Activated gamma-delta T cell treated with Interleukin-2 at 50 U/mL for 16 hours (primary cell): ENCODE results near the gene ACTR1A.

Source experiments
- DNase-seq: peaks from one replicate; pipeline ENCODE4 v3.0.0-alpha.2; 2020

ACTR1A gene

GRCh38 chr10:102452672-102453340, 49.7 kb downstream of the ACTR1A start:
- DNase-seq = no peak

- no peak for DNase-seq
These were observed 51.2 kb downstream of the ACTR1A start, which contains the start of gene C10orf95 for GRCh38 chr10:102451105-102451969. TSS of gene C10orf95 (minus strand) at chr10:102451543. CDS start at chr10:102451093, 450 bp downstream.

- peak; percentile 86 for DNase-seq
These were observed 52.0 kb downstream of the ACTR1A start for GRCh38 chr10:102450374-102451104.

GRCh38 chr10:102450124-102450373, 52.5 kb downstream of the ACTR1A start:
- no peak for DNase-seq

- peak; percentile 86 for DNase-seq
These were observed 53.0 kb downstream of the ACTR1A start for GRCh38 chr10:102449321-102450123.

- no peak for DNase-seq
These were observed 57.7 kb downstream of the ACTR1A start for GRCh38 chr10:102444851-102445250.

GRCh38 chr10:102438374-102438773, 64.1 kb downstream of the ACTR1A start:
- DNase-seq = no peak

GRCh38 chr10:102437515-102437914, 65.0 kb downstream of the ACTR1A start:
- no peak for DNase-seq

- no peak for DNase-seq
These were observed 66.2 kb downstream of the ACTR1A start for GRCh38 chr10:102436312-102436711.

GRCh38 chr10:102435529-102436233, 66.8 kb downstream of the ACTR1A start:
- DNase-seq = peak; percentile 23

- DNase-seq = no peak
These were observed 67.4 kb downstream of the ACTR1A start for GRCh38 chr10:102435133-102435497.

- no peak for DNase-seq
These were observed 67.9 kb downstream of the ACTR1A start for GRCh38 chr10:102434394-102435132.

GRCh38 chr10:102433619-102434046, 68.9 kb downstream of the ACTR1A start:
- DNase-seq = no peak

- DNase-seq = peak; percentile 95
These were observed 70.2 kb downstream of the ACTR1A start, which contains the start of gene CUEDC2 for GRCh38 chr10:102432162-102432950. TSS of gene CUEDC2 (minus strand) at chr10:102432574. CDS start at chr10:102425188, 7,386 bp downstream.

- no peak for DNase-seq
These were observed 70.9 kb downstream of the ACTR1A start for GRCh38 chr10:102431452-102432124.

- DNase-seq = no peak
These were observed 73.0 kb downstream of the ACTR1A start for GRCh38 chr10:102429468-102429867.
